Placental epithelial cell (primary cell): ENCODE results near the gene SLC27A1. TPM values are rescaled to one million over a fixed set of nuclear protein-coding genes. Genes with fewer than 3 reads are reported as not detected.

Experiments used
- total RNA-seq: library from RNA; depleted of rRNA; stranded (reverse); fragments of >200 nt; gene quantifications from 2 replicates; pipeline ENCODE4 v1.2.3, GENCODE V29; 2012

Gene SLC27A1
- 21.7 and 25.9 TPM in 2 replicates for total RNA-seq

DNA sequence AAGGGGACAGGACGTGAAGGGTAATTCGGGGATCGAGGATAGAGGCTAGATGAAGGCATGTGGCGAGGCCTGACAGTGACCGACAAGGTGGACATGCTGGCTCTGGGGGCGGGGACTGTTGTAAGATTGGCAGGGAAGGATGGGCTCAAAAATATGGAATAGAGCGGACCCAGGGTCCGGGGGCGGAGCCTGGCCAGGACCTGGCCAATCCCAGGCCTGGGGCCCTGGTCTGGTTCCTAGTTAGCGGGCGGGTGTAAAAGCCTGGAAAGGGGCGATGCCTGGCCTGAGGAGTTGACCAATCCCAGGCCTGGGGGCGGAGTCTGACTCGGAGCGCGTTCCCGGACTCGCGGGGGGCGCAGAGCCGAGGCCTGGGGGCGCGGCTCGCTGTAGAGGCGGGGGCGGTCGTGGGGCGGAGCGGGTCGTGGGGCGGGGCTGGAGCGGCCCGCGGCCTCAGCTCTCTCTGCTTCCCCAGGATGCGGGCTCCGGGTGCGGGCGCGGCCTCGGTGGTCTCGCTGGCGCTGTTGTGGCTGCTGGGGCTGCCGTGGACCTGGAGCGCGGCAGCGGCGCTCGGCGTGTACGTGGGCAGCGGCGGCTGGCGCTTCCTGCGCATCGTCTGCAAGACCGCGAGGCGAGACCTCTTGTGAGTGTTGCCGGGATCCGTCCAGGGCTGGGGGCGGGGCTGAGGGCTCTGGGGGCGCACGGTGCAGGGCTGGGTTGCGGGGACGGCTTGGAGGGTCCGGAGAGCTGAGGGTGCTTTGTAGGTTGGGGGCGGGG is at the start of gene SLC27A1:
Gene SLC27A1 (plus strand): TSS at position 457 of the 774 bp plus-strand sequence. CDS start 17 bp downstream, at position 474.

GRCh38 chr19:17448131-17448967 is 22.0 kb upstream of the SLC27A1 start, which contains the start of gene TMEM221:
Gene TMEM221 (minus strand): TSS chr19:17448668. CDS start chr19:17448462, 206 bp downstream.

GRCh38 chr19:17460372-17461230 is 9.7 kb upstream of the SLC27A1 start, which contains the start of gene NXNL1:
Gene NXNL1 (minus strand): TSS chr19:17460926. CDS start chr19:17460869, 57 bp downstream.

DNA sequence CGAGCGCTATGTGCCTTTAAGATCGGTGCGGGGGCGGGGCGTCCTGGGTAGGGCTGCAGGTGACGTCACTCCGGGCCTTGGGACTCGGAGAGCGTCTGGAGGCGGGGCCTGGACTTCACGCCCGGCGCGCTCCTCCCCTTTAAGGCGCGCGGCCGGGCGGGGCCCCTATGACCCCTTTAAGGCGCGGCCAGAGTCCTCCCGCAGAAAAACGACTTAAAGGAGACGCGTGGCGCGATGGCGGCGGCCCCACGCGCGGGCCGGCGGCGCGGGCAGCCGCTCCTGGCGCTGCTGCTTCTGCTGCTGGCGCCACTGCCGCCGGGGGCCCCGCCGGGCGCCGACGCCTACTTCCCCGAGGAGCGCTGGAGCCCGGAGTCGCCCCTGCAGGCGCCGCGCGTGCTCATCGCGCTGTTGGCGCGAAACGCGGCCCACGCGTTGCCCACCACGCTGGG is 85.2 kb downstream of the SLC27A1 start, which contains the start of gene COLGALT1:
Gene COLGALT1 (plus strand): TSS at position 170 of the 449 bp plus-strand sequence. CDS start 65 bp downstream, at position 235.

Other genes with a start within 250 kb of the SLC27A1 start
- gene OCEL1, start 244.3 kb upstream of the SLC27A1 start, total RNA-seq = 5.4 and 7.1 TPM in 2 replicates
- gene NR2F6, start 224.6 kb upstream of the SLC27A1 start, total RNA-seq = 66.0 and 74.2 TPM in 2 replicates
- gene USHBP1, start 205.8 kb upstream of the SLC27A1 start, total RNA-seq = under 0.01 TPM in 1 of 2 replicates, not detected in the other
- gene BABAM1, start 203.1 kb upstream of the SLC27A1 start, total RNA-seq = 77.3 and 127 TPM in 2 replicates
- 0.39 and 0.65 TPM in 2 replicates for gene ANKLE1, start 188.6 kb upstream of the SLC27A1 start, total RNA-seq
- gene ABHD8, start 167.1 kb upstream of the SLC27A1 start, total RNA-seq = 10.2 and 23.6 TPM in 2 replicates
- gene MRPL34, start 164.7 kb upstream of the SLC27A1 start, total RNA-seq = 29.8 and 50.3 TPM in 2 replicates
- gene DDA1, start 161.0 kb upstream of the SLC27A1 start, total RNA-seq = 10.2 and 39.6 TPM in 2 replicates
- 3.9 and 5.0 TPM in 2 replicates for gene ANO8, start 135.7 kb upstream of the SLC27A1 start, total RNA-seq
- 20.0 and 34.2 TPM in 2 replicates for gene GTPBP3, start 133.0 kb upstream of the SLC27A1 start, total RNA-seq
- not detected in 2 replicates for gene PLVAP, start 93.2 kb upstream of the SLC27A1 start, total RNA-seq
- not detected in 2 replicates for gene CCDC194, start 76.3 kb upstream of the SLC27A1 start, total RNA-seq
- gene BST2, start 64.9 kb upstream of the SLC27A1 start, total RNA-seq = 0.39 TPM in 1 of 2 replicates, not detected in the other
- gene MVB12A, start 50.5 kb upstream of the SLC27A1 start, total RNA-seq = 47.9 and 72.9 TPM in 2 replicates
- gene TMEM221, start 21.9 kb upstream of the SLC27A1 start, total RNA-seq = not detected in 2 replicates
- not detected in 2 replicates for gene NXNL1, start 9.6 kb upstream of the SLC27A1 start, total RNA-seq
- 99.3 and 118 TPM in 2 replicates for gene PGLS, start 41.1 kb downstream of the SLC27A1 start, total RNA-seq
- 57.7 and 155 TPM in 2 replicates for gene COLGALT1, start 85.1 kb downstream of the SLC27A1 start, total RNA-seq
- gene UNC13A, start 217.8 kb downstream of the SLC27A1 start, total RNA-seq = 0.11 and 0.39 TPM in 2 replicates
- 14.1 and 16.2 TPM in 2 replicates for gene MAP1S, start 249.0 kb downstream of the SLC27A1 start, total RNA-seq